Measurements from ENCODE around the gene ATAD3B.
"Not testable (repeated sequence)": the region's sequence is repeated elsewhere in the genome, so short reads cannot be mapped to it uniquely, and the experiment has no call there.

Gene ATAD3B

GRCh38 chr1:1442069-1442770, 29.3 kb upstream of the ATAD3B start:
- TF ChIP-seq CTCF (IDR thresholded peaks at IDR 0.05; ENCODE audit: borderline replicate concordance, insufficient read depth, low read depth, low read length): no peak
- no peak overlapping the region for H3K4me3 ChIP-seq (ENCODE audit: low read depth, low read length)

- not testable (repeated sequence) for H3K4me3 ChIP-seq (ENCODE audit: low read depth, low read length)
Measured at GRCh38 chr1:1446631-1447030, 24.9 kb upstream of the ATAD3B start.

- no peak within 1 kb of the TSS for H3K4me3 ChIP-seq (ENCODE audit: low read depth, low read length)
- no peak for TF ChIP-seq CTCF (IDR thresholded peaks at IDR 0.05; ENCODE audit: borderline replicate concordance, insufficient read depth, low read depth, low read length)
Measured at GRCh38 chr1:1449099-1449739, 22.3 kb upstream of the ATAD3B start, which contains the start of gene ATAD3C. ATAD3C (plus strand) TSS chr1:1449689; CDS start chr1:1450684, 995 bp downstream.

- not testable (repeated sequence) for H3K4me3 ChIP-seq (ENCODE audit: low read depth, low read length)
Measured at GRCh38 chr1:1450616-1451015, 20.9 kb upstream of the ATAD3B start.

GRCh38 chr1:1451696-1452364, 19.7 kb upstream of the ATAD3B start:
- TF ChIP-seq CTCF (IDR thresholded peaks at IDR 0.05; ENCODE audit: borderline replicate concordance, insufficient read depth, low read depth, low read length): no peak
- no peak overlapping the region for H3K4me3 ChIP-seq (ENCODE audit: low read depth, low read length)

- H3K4me3 ChIP-seq (ENCODE audit: low read depth, low read length): not testable (repeated sequence)
Measured at GRCh38 chr1:1452365-1452739, 19.2 kb upstream of the ATAD3B start.

- H3K4me3 ChIP-seq (ENCODE audit: low read depth, low read length): no peak overlapping the region
- no peak for TF ChIP-seq CTCF (IDR thresholded peaks at IDR 0.05; ENCODE audit: borderline replicate concordance, insufficient read depth, low read depth, low read length)
Measured at GRCh38 chr1:1452882-1453281, 18.7 kb upstream of the ATAD3B start.

GRCh38 chr1:1454286-1455056, 17.1 kb upstream of the ATAD3B start:
- H3K4me3 ChIP-seq (ENCODE audit: low read depth, low read length): not testable (repeated sequence)

- TF ChIP-seq CTCF (IDR thresholded peaks at IDR 0.05; ENCODE audit: borderline replicate concordance, insufficient read depth, low read depth, low read length): no peak
- no peak overlapping the region for H3K4me3 ChIP-seq (ENCODE audit: low read depth, low read length)
Measured at GRCh38 chr1:1455366-1455884, 16.1 kb upstream of the ATAD3B start.

- not testable (repeated sequence) for H3K4me3 ChIP-seq (ENCODE audit: low read depth, low read length)
Measured at GRCh38 chr1:1455934-1456333, 15.6 kb upstream of the ATAD3B start.

GRCh38 chr1:1456683-1457255, 14.8 kb upstream of the ATAD3B start:
- H3K4me3 ChIP-seq (ENCODE audit: low read depth, low read length): not testable (repeated sequence)

GRCh38 chr1:1459156-1459555, 12.4 kb upstream of the ATAD3B start:
- H3K4me3 ChIP-seq (ENCODE audit: low read depth, low read length): not testable (repeated sequence)

Measured in GM12875 (cell line).